Stimulated activated CD4-positive, alpha-beta T cell treated with anti-CD3 and anti-CD28 coated beads, Interleukin-1b, Interleukin-23, amount 100 ng/mL, for 1 hour (primary cell): ENCODE measurements around the gene UBE2J2.
"Not testable (repeated sequence)": the region's sequence is repeated elsewhere in the genome, so short reads cannot be mapped to it uniquely, and the experiment has no call there.

Experiments
- DNase-seq, 2 donors: peaks; one replicate each; pipeline ENCODE4 v3.0.0-alpha.2; 2020; ENCODE audit warnings: low read depth in 2 of 2

UBE2J2 gene

DNA sequence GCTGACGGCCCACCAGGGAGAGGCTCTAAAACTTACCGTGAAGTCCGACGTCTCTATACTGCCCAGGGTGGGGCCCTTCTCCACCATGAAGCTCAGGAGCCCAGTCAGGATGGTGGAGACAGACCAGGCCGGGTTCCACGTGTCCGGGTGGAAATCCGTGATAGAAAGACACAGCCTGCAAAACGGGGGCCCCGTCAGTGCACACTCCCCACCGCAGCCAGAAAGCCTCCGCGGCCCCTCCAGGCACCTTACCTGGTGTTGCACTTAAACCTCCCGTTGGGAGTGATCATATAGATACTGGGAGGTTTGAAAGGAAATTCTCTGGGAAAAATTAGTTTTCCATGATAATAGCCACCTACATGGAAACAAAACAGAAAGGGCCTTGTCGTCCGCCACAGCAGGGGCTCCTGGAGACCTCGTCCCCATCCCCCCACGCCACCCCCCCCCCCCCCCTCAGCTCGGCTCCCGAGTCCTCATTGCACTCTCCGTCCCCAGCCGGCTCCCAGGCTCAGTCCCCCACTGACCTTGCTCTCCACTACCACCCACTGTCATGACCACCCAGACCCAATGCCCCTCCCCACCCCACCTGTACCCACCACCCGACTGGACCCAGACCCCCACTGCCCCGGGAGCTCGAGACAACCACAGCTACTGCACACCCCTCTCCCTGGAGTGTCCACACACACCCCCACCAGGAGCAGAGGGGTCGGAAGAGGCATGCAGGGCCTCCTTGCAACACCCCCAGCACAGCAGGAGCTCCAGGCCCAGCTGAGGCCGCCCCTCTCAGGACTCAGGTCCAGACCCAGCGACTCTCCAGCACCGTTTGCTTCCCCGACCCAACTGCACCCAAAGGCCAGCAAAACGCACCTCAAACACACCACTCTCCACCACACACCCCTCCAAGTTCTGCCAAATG, 16.4 kb downstream of the UBE2J2 start:
- no peak for DNase-seq

DNA sequence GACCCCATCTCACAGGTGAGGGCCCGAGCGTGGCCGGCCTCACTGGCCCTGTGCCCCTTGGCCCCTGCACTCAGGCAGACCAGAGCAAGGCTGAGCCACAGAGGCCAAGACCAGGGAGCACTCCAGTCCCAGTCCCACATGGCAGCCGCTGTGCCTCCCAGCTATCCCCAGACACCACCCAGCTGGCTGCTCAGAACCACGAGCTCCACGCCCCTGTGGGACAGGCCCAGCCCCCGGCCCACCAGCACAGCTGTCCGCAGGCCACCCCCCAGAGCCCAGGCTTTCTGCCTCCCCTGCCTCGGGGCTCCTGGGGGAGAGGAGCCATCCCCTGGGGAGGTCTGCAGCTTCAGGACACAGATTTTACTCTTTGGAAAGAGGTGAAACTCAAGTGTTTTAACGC, 18.0 kb downstream of the UBE2J2 start:
- no peak for DNase-seq

DNA sequence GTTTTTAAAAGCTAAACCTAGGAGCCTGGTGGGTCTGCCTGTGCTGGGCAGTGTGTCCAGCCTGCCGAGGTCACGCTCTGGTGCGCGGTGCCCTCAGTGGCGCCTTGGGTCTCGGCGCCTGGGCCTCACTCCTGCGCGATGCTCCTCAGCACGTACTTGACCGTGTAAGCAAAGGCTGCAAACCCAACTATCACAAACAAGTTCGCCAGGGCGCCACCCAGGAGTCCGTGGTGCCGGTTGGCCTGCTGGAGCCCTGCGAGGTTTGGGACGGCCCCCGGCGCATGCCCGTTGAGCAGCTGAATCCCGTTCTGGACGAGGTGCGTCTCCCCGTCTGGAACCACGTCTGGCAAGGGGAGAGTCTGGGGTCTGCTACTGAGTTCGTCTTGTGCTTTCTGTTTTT, 18.6 kb downstream of the UBE2J2 start:
- DNase-seq: no peak

DNA sequence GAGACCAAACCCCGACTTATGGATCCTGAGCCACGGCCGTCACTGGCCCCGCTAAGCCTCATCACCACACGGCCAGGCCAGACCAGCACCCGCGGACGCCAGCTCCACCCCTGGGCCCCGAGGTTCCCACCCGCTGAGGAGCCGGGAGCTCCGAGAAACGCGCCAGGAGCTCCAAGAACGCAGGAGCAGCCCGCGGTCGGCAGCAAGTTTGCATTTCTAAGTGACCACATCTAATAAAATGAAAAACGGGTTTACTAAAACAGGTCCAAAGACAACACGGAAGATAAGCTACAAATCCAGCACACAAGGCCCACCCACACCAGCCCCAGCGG, 19.0 kb downstream of the UBE2J2 start:
- DNase-seq: no peak

DNA sequence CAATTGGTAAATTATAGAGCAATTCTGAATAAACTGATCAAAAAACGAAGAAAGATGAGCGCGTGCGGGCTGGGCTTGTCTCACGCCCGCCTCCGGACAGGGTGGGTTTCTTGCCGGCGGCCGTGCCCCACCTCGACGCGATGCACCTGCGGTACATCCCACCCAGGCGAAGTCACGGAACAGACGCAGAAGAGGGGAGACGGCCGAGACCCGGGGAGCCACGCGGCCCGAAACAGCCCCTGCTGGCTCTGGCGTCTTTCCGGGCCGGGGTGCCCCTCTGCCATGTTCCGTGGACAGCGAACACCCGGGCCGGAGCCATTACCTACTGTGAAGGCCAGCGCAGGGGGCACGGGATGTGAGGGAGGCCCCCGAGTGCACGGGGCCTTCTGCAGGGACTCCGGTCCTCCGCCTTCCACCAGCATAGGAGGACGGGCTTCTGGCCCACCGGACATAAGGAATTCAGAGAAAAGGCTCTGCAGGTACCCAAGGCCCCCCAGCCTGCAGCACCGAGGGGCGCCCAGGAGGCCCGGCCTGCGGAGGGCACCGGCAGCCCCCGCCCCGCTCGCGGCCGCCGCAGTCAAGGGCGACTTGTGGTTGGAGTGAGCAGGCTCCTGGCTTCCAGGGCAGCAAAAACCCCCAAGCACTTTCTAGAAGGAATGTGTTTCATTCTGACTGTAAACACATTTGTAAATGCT, 19.5 kb downstream of the UBE2J2 start:
- no peak for DNase-seq

DNA sequence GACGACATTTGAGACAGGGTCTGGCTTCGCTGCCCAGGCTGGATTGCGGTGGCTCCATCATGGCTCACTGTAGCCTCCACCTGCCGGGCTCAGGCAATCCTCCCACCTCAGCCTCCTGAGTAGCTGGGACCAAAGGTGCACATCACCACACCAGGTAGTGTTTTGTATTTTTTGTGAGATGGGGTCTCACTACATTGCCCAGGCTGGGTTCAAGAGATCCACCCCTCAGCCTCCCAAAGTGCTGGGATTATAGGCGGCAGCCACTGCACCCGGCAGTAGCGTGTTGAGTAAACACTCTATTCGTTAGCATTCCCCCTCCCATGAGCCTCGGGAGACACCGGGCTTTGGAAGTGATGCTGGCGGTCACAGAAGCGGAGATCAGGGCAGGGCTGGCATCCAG, 20.3 kb downstream of the UBE2J2 start:
- DNase-seq: no peak

DNA sequence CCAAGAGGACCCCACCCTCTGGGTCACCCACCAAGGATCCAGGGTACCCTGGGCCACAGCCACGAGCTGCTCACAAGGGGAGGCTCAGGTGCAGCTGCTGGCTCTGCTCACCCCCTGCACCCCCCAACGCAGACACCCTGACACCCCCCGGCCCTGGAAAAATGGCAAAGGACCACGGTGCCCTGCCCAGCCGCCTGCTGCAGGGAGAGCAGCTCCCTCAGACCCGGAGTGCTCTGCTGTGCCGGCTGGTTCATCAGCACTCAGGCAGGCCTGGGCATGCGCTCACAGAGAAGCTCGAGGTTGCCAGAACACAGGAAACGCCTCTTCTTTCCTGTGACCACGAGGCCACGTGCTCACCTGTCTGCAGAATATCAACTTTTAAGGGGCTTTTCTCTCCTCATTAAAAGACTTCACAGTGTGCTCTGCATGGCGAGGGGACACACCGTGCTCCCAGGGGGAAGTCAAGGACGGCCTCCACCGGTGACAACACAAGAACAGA, 22.8 kb downstream of the UBE2J2 start:
- DNase-seq: no peak

DNA sequence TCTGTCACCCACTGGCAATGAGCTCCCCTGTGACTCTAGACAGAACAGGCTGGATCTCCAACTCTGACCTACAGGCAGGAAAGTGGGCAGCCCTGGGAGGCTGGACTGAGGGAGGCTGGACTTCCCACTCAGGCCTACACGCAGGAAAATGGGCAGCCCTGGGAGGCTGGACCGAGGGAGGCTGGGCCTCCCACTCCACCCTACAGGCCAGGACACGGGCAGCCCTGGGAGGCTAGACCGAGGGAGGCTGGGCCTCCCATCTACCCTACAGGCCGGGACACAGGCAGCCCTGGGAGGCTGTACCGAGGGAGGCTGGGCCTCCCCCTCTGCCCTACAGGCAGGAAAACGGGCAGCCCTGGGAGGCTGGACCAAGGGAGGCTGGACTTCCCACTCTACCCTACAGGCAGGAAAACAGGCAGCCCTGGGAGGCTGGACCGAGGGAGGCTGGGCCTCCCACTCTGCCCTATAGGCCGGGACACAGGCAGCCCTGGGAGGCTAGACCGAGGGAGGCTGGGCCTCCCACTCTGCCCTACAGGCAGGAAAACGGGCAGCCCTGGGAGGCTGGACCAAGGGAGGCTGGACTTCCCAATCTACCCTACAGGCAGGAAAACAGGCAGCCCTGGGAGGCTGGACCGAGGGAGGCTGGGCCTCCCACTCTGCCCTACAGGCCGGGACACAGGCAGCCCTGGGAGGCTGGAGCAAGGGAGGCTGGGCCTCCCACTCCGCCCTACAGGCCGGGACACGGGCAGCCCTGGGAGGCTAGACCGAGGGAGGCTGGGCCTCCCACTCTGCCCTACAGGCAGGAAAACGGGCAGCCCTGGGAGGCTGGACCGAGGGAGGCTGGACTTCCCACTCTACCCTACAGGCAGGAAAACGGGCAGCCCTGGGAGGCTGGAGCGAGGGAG, 25.4 kb downstream of the UBE2J2 start:
- DNase-seq: not testable (repeated sequence)

DNA sequence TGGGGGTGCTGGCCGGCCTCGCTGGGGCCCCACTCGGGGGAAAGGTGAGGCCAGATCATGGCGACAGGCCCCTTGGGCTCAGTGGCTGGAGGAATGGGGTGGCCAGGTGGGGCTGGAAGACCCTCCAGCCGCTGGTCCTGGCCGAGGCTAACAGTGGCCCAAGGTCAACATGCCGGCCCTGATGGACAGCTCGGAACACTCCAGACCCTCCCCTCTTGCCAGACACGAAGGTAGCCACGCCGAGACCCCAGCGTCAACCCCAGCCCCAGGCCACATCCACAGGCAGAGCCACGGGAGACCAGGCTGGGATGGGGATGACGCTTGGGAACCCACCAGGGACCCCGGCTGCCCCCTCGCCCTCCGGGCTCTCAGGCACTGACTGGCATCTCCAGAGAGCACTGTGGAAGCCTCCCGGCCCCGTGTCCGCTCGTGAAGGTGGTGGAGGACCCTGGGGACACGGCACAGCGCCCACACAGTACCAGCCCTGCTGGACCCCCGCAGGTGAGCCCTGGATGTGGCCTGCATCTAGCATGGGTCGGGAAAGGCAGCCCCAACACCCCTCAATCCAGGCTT, 26.2 kb downstream of the UBE2J2 start:
- DNase-seq: no peak

DNA sequence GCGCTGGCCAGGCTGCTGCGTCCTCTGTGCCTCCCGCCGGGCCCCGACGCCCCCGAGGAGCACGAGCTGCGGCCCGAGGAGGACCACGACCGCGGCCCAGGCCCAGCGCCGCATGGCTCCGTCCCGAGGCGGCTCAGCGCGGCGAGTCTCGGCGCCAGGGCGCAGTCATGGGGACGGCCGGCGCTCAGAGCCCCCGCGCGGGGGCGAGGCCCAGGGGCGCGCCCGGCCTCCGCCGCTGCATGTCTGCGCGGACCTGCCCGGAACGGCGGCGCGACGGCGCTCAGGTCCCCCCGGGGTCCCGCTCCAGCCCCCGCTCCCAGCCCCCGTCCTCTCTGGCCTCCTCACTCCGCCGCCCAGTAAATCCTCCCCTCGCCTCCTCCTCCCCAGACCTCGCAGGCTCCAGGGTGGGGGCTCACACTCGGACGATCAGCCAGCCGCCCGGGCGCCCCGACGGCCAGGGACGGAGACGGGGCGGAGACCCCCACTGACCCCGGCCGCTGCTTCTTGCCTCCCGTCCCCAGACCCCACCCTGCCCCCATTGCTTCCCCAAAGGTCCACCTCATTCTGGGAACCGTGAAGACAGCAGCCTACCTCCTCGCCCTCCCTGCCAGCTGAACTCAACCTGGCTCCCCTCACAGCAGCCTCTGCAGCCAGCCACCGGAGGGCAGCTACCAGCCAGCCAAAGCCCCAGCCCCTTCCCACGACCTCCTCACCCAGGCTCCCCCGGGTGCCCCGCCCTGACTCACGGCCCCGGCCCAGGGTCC, 26.9 kb downstream of the UBE2J2 start, which contains the start of gene C1QTNF12:
C1QTNF12 (minus strand) TSS at position 146 of the 764 bp plus-strand sequence; CDS start at position 114, 32 bp downstream.
- no peak for DNase-seq

DNA sequence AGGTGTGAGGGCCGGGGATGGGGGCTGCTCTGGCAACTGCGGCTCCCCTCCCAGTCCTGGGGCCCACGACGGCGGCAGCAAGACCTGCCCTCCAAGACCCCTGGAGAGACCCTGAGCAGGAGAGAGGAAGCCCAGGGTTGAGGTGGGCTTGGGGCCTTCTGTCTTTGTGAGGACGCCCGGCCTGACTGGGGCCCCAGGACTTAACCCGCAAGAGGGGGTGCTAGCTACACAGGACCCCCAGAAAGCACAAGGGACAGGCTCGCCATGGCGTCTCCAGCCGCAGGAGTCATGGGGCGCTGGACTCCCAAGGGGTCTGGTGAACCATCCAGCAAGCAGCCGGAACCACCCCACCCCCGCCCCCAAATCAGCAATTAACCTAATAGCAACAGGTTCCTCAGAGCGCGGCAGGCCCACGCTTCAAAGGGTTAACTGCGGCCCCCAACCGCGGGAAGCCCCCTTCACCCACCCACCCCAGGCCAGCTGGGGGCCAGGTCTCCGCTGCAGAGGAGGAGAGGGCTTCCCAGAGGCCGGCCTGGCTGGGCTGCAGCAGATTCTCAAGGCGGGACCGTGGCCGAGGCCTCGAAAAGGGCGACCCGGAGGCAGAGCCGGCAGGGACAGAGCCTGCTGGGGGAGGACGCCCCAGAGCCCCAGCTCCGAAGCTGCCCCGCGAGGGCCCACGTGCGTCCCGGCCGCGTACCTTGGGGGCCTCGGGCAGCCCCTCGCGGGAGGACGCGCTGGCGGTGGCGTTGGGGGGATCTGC, 27.7 kb downstream of the UBE2J2 start:
- DNase-seq: no peak

DNA sequence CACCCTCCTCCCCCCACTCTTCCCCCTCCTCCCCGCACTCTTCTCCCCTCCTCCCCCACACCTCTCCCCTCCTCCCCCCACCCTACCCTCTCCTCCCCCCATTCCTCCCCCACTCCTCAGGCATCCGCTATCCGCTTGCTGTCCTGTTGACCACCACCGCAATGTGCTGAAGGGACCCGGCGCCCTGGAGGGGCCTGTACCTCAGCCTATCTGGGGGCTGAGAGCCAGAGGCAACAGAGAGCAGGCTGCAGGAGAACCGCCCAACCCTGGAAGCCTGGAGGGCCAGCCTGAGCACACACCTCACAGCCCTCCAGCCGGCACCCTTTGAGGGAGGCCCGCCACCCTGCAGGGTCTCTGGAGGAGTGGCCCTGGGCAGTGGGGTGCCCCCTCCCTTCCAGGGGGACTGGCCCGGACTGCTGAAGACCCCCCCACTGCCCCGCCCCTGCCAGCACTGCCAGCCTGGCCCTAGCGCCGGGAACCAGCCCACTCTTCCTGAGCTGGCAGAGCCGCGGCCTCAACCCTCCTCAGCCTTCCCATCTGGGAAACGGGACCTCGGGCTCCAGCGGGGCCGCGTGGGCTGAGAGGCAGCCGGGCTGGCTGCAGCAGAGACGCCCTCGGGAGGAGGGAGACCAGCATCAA, 28.4 kb downstream of the UBE2J2 start:
- no peak for DNase-seq

DNA sequence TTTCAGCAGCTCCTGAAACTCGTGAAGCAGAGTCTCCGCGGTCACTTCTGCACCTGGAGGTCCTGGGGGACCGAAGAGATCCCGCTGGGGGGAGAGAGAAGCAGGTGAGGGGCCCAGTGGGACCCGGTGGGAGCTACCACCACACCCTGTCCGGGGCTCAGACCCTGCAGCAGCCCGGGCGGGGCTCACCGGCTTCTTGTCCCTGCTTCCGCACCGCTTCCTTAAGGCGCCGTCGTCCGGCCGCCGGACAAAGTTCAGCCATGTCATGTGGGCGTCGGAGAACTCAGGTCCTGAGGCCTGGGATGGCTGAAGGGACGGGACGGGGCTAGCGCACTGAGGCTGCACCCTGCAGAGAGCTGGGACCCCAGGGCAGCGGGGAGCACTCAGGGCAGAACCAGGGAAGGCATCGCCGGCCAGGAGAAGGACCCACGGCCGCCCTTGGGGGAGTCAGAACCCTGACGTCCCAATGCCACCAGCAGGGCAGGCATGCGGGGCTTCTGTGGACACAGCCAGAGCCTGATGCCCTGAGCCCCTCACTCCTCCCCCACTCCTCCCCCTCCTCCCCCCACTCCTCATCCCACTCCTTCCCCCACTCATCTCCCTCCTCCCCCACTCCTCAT, 29.4 kb downstream of the UBE2J2 start:
- DNase-seq: no peak

DNA sequence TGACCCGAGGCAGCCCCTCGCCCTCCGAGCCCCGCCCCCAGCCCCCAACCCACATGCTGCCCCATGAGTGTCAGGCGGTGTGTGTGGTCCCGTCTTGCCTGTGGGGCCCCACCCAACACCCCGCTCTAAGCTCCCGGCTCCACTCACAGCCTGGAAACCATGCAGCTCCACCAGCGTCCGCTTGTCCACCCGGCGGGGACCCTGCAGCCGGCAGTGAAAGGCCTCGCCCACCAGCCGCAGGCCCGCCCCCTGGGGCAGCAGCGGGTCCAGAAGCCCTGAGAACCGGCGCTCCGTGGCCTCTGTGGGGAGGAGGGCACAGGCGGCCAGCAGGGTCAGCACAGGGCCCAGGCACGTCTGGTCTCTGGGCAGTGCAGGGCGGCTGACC, 29.9 kb downstream of the UBE2J2 start:
- no peak for DNase-seq

DNA sequence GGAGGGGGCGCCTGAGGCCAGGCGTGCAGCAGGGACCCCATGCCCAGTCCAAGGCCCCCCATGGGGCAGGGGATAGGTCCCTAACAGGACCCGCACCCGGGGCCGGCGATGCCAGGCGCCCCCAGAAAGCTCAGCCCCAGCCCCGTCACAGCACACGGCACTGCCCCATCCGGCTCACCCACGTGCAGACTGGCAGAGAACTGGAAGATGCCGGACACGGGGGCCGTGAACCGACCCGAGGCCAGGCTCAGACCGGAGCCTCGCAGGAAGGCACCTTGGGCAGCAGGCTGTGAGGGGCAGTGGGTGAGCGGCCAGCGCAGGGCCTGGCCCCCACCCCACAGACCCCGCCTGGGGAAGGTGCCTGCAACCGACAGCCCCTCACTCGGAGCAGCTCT, 30.4 kb downstream of the UBE2J2 start:
- no peak for DNase-seq

DNA sequence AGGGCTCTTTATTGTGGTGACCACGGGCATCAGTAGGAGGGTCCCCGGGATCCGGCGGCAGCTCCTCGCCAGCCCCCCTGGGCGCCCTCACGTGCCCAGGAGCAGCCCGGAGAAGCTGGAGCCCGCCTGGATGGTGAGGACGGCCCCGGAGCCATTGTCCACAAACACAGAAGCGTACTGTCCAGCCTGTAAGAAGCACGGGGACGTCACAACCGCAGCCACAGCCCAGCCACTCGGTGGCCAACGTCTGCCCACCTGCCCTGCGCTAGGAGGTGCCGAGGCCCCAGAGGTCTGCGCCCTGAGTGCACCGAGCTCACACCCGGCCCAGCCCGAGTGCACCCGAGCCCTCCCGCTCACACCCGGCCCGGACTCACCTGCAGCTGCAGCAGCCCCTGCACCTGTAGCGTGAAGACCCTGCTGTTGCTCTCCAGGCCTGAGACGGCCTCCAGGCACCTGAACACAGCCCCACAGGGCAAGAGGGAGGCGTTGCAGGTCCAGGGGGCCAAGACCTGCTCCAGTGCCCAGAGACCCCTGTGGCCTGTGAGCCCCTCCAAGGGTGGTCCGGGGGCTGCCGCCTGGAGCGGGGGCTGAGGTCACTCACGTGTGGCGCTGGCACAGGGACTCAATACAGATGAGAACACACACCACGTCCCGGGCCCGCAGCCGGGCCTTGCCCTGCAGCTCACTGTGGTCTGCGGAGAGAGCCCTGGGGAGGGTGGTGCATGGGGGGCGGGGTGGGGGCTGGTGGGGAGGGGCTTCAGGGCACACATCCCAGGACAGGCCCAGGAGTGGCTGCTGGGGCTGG, 31.0 kb downstream of the UBE2J2 start:
- no peak for DNase-seq

DNA sequence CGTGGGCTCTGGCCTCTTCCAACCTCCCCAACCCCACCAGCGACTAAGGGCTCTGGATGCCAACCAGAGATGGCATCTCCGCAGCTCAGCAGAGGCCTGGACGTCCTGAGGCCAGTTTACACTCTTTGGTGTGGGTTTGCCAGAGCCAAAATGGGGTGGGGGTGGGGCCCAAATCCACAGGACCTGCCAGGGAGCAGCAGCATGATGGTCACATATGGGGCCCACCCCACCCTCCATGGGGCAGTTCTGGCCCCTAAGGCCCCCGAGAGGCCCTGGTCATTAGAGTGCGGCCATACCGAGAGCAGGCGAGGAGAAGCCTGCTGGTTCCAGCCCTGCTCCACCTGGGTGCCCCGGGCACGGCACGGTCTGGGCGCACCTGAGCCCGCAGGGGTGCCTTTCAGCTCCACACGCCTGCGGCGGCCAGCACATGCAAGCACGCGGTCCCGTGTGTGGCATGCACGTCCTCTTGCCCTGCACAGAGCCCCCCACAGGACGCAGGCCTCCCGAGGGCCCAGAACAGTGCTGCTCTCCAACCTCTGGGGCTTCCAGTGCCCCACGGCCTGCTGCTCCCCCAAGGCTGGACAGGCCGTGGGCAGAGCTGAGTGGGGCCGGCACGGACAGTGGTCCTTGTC, 31.9 kb downstream of the UBE2J2 start:
- DNase-seq: no peak
